Peyer's patch (tissue), 4 donors: ENCODE data around the gene SREK1. TPM values are rescaled to one million over a fixed set of nuclear protein-coding genes. Genes with fewer than 3 reads are reported as not detected.
"Not testable (repeated sequence)": the region's sequence is repeated elsewhere in the genome, so short reads cannot be mapped to it uniquely, and the experiment has no call there.

Experiments used
- DNase-seq, 3 donors: peaks; one replicate each; pipeline ENCODE4 v3.0.0-alpha.2; 2017 to 2019
- H3K27ac ChIP-seq, 4 donors: fragments of 200-600 bp; sonication (generic); one replicate each; pipeline ENCODE4 v1.5.1; 2016 to 2019
- H3K27me3 ChIP-seq, 2 donors: fragments of 200-600 bp; sonication (generic); one replicate each; pipeline ENCODE4 v1.5.1; 2019
- H3K36me3 ChIP-seq, 3 donors: fragments of 200-600 bp; sonication (generic); one replicate each; pipeline ENCODE4 v1.5.1; 2016 to 2019
- H3K4me1 ChIP-seq, 4 donors: fragments of 200-600 bp; sonication (generic); one replicate each; pipeline ENCODE4 v1.5.1; 2016 to 2019
- H3K4me3 ChIP-seq, 4 donors: fragments of 200-600 bp; sonication (generic); 1 replicate in 3 of 4; 2 replicates in 1 of 4; pipeline ENCODE4 v1.5.1; 2016 to 2019; ENCODE audit warnings: mild to moderate bottlenecking in 1 of 4
- H3K9me3 ChIP-seq, 4 donors: fragments of 200-600 bp; sonication (generic); one replicate each; pipeline ENCODE4 v1.5.1; 2016 to 2019; ENCODE audit warnings: mild to moderate bottlenecking in 1 of 4
- POLR2A ChIP-seq, 2 donors: fragments of 450-650 bp; IDR thresholded peaks; one replicate each; pipeline ENCODE4 v1.5.1; 2017; ENCODE audit warnings: antibody characterized with exemption in 2 of 2, mild to moderate bottlenecking in 2 of 2, moderate library complexity in 2 of 2
- total RNA-seq, 4 donors: library from RNA; depleted of rRNA; stranded (reverse); fragments of >200 nt; gene quantifications; one replicate each; pipeline ENCODE4 v1.1.0, GENCODE V29; 2016
- TF ChIP-seq, protein P1 (sequence below), 6 experiments: fragments of 450-650 bp in 4 of 6; fragments of 200-600 bp in 2 of 6; sonication (generic) in 1 of 6; IDR thresholded peaks; one replicate each; pipeline ENCODE4 v1.5.1; 2017 to 2019; ENCODE audit warnings: antibody characterized with exemption in 6 of 6, mild to moderate bottlenecking in 3 of 6, moderate library complexity in 1 of 6

Gene SREK1
- total RNA-seq, 4 donors from 2014 or later = 99.8 to 282 (median 115) TPM

DNA sequence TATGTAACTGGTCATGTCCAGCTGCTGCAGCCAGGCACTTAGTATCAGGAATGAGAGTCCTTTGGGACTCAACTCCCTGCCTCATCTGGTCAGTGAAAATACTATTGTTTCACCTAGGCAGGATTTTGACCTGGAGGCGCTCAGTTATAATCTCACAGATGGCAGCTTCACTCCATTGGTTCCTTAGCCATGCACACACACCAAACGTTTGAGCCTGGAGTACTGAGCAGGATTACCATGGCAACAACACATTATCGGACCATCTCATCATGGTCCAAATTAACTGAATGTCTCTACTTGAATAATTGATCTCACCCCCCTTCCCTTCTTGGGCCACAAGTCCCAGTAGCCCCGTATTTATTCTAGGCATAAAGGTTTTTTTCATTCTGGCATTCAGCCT, 15.0 kb upstream of the SREK1 start:
- no peak for DNase-seq
- H3K27me3 ChIP-seq = no peaks in the 10 kb centered on the region
- no peak overlapping the region for H3K4me3 ChIP-seq
- no peak overlapping the region for H3K27ac ChIP-seq
- TF ChIP-seq, protein P1, sequence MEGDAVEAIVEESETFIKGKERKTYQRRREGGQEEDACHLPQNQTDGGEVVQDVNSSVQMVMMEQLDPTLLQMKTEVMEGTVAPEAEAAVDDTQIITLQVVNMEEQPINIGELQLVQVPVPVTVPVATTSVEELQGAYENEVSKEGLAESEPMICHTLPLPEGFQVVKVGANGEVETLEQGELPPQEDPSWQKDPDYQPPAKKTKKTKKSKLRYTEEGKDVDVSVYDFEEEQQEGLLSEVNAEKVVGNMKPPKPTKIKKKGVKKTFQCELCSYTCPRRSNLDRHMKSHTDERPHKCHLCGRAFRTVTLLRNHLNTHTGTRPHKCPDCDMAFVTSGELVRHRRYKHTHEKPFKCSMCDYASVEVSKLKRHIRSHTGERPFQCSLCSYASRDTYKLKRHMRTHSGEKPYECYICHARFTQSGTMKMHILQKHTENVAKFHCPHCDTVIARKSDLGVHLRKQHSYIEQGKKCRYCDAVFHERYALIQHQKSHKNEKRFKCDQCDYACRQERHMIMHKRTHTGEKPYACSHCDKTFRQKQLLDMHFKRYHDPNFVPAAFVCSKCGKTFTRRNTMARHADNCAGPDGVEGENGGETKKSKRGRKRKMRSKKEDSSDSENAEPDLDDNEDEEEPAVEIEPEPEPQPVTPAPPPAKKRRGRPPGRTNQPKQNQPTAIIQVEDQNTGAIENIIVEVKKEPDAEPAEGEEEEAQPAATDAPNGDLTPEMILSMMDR (IDR thresholded peaks at IDR 0.05) = no peak
- TF ChIP-seq POLR2A (IDR thresholded peaks at IDR 0.05) = no peak
- no peaks in the 10 kb centered on the region for H3K36me3 ChIP-seq
- no peaks in the 10 kb centered on the region for H3K4me1 ChIP-seq
- H3K9me3 ChIP-seq = no peaks in the 10 kb centered on the region

DNA sequence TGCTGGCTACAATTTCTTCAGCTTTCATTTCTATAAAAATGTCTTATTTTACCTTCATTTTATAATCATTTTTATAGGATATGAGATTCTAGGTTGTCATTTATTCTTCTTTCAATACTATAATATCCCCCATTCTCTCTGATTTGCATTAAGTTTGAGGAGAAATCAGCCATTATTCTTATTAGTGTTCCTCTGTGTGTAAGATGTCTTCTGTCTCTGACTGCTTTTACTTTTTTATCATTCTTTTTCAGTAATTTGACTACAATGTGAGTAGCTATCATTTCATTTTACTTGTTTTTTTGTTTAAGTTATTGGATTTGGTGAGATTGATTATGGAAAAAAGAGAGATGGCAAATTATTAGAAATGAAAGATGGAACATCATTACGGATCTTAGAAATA, 13.6 kb upstream of the SREK1 start:
- no peaks in the 10 kb centered on the region for H3K36me3 ChIP-seq
- no peak for DNase-seq
- H3K9me3 ChIP-seq = no peaks in the 10 kb centered on the region
- H3K4me1 ChIP-seq = no peaks in the 10 kb centered on the region
- TF ChIP-seq, protein P1 (IDR thresholded peaks at IDR 0.05) = no peak
- no peak for TF ChIP-seq POLR2A (IDR thresholded peaks at IDR 0.05)
- H3K4me3 ChIP-seq = no peak overlapping the region
- no peaks in the 10 kb centered on the region for H3K27me3 ChIP-seq
- no peak overlapping the region for H3K27ac ChIP-seq

DNA sequence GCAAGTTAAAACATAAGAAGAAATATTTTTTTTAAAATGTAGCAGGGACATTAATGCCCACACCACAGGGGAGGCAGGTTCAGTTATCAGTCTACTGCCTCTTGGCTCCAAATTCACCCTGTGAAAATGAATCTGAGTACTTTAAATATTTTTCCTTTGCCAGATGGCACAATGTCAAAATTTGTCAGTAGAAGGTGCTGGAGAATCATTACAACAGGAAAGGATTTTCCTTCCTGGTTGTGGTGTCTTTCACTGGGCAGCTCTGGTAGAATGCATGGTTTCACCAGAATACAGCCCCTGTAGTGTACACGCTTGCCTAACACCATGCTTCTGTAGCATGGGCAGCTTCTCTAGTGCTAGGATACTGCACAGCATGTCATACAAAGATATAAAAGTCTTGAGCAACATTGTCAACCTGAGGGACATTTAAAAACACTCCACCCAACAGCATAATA, 9.7 kb upstream of the SREK1 start:
- H3K4me1 ChIP-seq = no peaks in the 10 kb centered on the region
- no peaks in the 10 kb centered on the region for H3K9me3 ChIP-seq
- no peak overlapping the region for H3K27ac ChIP-seq
- TF ChIP-seq, protein P1 (IDR thresholded peaks at IDR 0.05) = no peak
- no peak for TF ChIP-seq POLR2A (IDR thresholded peaks at IDR 0.05)
- no peaks in the 10 kb centered on the region for H3K27me3 ChIP-seq
- H3K4me3 ChIP-seq = no peak overlapping the region
- H3K36me3 ChIP-seq = no peaks in the 10 kb centered on the region
- DNase-seq = no peak

DNA sequence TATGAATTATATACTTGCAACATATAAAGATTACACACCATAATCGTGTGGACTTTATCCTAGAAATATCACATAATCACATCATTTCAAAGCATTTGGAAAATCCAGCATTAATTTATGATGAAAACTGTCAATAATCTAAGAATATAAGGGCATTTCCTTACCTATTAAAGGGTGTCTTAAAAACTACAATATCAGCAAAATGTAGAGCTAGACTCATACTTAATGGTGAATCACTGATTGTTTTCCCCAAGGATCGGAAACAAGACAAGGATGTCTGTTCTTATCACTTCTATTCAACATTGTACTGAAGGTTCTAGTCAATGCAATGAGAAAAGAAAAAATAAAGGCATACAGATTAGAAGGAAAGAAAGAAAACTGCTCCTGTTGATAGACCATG, 8.0 kb upstream of the SREK1 start:
- Histone ChIP-seq H3K27me3 (no peaks in the 10 kb centered on the region), H3K27ac (no peak overlapping the region)

DNA sequence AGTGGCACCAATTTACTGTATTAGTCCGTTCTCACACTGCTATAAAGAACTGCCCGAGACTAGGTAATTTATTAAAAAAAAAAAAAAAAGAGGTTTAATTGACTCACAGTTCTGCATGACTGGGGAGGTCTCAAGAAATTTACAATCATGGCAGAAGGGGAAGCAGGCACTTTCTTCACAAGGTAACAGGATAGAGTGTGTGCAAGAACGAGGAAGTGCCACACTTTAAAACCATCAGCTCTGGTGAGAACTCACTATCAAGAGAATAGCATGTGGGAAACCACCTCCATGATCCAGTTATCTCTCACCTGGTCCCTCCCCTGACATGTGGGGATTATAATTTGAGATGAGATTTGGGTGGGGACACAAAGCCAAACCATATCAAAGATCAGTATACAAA, 7.2 kb upstream of the SREK1 start:
- H3K27ac ChIP-seq, DNase-seq, H3K4me1 ChIP-seq, H3K27me3 ChIP-seq, H3K9me3 ChIP-seq, H3K4me3 ChIP-seq, H3K36me3 ChIP-seq: not testable (repeated sequence)

More for the DNA sequence above, 8.0 kb upstream of the SREK1 start:
- TF ChIP-seq, protein P1 (IDR thresholded peaks at IDR 0.05) = no peak
- no peak for TF ChIP-seq POLR2A (IDR thresholded peaks at IDR 0.05)
- no peak for DNase-seq
- Histone ChIP-seq H3K4me3 (no peak overlapping the region), H3K9me3 (no peaks in the 10 kb centered on the region), H3K4me1 (no peaks in the 10 kb centered on the region), H3K36me3 (no peaks in the 10 kb centered on the region)

DNA sequence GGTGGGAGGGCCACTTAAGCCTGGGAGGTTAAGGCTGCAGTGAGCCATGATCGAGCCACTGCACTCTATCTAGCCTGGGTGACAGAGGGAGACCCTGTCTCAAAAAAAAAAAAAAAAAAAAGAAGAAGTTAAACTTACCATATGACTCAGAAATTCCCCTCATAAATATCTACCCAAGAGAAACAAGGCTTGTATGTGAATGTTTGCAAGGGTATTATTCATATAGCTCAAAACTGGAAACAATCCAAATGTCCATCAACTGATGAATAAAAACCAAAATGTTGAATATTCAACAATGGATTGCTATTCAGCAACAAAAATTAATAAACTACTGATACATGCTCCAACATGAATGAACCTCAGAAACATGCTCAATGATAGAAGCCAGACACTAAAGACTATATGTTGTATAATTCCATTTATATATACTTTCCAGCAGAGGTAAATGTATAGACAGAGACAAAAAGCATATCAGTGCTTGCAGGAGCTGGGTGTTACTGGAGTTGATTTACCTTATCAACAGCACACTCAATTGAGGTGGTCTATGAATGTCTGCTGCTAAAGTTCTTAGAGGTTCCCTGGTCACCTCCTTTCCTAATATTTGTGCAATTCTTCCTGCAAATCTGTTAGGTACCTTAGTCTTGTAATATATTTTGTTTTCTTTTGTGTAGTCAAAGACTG, 5.3 kb upstream of the SREK1 start:
- Histone ChIP-seq H3K27me3 (no peaks in the 10 kb centered on the region), H3K27ac (no peak overlapping the region), H3K9me3 (no peaks in the 10 kb centered on the region), H3K4me3 (no peak overlapping the region), H3K36me3 (no peaks in the 10 kb centered on the region), H3K4me1 (peaks cover 0 to 5% (median 0%) of the 10 kb centered on the region in 4 donors)
- DNase-seq = no peak
- no peak for TF ChIP-seq POLR2A (IDR thresholded peaks at IDR 0.05)
- TF ChIP-seq, protein P1 (IDR thresholded peaks at IDR 0.05) = no peak
